NCI-H446 (cell line): ENCODE measurements around the gene ING1.
"Not testable (repeated sequence)": the region's sequence is repeated elsewhere in the genome, so short reads cannot be mapped to it uniquely, and the experiment has no call there.

ENCODE experiments used
- DNase-seq, 2 experiments: peaks; one replicate each; lab custom pipeline; 2025; lab: John Stamatoyannopoulos, UW

The ING1 gene, protein sequence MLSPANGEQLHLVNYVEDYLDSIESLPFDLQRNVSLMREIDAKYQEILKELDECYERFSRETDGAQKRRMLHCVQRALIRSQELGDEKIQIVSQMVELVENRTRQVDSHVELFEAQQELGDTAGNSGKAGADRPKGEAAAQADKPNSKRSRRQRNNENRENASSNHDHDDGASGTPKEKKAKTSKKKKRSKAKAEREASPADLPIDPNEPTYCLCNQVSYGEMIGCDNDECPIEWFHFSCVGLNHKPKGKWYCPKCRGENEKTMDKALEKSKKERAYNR

DNA sequence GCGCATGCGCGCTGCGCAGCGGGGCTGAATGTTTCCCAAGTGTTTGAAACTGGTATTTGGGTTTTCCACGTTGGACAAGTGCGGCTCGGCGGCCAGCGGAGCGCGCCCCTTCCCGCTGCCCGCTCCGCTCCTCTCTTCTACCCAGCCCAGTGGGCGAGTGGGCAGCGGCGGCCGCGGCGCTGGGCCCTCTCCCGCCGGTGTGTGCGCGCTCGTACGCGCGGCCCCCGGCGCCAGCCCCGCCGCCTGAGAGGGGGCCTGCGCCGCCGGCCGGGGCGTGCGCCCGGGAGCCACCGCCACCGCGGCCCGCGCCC is at the start of gene ING1:
ING1 (plus strand) TSS at position 59 of the 311 bp plus-strand sequence. CDS start 450 bp downstream, outside the sequence.
- no peak for DNase-seq

DNA sequence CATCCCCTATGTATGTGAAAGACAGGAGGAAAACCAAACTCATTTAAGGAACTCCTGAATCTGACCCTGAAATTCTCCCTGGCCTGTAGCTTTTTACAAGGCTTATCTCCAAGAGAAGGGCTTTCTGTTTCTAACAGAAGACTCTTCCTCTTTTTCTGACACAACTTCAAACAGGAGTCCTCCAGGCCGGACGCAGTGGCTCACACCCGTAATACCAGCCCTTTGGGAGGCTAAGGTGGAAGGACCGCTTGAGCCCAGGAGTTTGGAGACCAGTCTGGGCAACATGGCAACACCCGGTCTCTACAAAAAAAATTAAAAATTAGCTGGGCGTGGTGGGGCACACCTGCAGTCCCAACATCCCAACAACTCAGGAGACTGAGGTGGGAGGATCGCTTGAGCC is 49.5 kb upstream of the ING1 start:
- no peak for DNase-seq

DNA sequence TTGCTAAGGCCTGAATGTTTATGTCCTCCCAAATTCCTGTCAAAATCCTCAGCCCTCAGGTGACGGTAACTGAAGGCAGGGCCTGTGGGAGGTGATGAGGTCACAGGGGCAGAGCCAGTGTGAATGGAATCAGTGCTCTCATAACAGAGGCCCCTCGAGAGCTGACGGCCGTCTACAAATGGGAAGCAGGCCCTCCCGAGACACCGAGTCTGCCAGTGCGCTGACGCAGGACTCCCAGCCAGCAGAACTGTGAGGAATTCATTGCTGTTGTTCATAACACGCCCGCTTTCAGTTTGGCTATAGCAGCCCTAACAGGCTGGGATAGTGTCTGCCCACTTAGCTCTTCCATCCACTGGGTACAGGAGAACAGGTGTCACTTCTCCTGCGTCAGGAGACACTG is 48.8 kb upstream of the ING1 start:
- DNase-seq: no peak

DNA sequence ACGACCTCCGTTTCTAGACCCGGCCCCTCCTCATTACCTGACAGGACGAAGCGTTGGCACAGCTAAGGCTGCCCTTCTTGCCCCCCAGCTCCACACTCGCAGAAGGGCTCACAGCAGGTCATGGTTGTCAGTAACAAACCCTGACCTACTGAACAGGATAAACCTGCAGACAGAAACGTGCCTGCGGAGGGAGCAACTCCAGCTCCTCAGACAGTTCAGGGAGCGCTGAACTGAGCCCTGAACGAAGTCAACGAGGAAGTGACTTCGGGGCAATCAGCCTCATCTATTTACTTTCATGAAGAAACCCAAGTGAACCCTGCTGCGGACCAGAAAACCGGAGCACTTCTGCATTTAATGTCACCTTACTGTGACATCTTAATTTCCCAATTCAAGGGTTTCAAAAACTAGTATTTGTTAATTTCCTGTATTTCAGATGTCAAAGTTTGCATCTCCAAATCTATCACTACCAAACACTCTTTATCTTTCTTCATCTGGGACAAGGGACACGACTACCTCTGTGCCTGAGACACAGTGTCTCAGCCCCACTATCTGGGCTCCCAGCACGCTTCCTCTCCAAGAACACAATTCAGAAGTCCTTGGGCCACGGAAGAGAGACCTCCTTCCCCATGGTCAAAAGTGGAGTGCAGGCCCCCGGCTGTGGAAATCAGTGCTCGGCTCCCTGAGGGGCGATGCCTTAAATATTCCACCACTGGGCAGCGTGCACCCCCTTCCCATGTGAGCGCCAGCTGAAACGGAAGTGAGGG is 47.8 kb upstream of the ING1 start:
- no peak for DNase-seq

DNA sequence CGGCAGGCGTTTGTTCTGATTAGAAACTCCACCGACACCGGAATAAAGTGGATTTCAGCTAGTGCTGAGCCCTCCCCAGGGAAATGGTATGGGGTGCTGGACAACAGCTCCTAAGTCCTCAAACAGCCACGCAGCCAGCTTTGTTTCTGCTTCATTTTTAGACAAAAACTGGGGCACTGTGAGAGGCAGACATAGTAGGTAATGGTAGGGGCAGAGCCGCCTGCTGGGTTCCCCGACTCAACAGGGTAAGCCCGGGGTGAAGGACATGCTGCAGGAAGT is 47.3 kb upstream of the ING1 start:
- no peak for DNase-seq

DNA sequence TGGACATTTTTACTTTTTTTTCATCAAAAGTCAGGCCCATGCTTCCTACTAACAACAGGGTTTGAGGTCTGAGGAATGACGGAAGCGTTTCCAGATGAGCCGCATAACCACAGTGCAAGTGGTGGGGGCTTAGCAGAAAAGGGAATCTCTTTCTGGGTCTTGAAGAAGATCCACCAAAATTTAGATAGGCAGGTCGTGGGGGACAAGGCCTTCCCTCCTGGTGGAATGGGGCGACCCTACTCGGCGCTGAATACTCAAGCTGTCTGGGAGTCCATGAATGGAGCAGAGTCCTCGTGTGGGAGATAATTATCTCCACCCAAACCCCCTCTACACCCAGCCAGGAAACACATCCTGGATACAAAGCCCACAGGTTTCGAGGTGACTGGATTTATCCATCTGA is 44.5 kb upstream of the ING1 start:
- no peak for DNase-seq

DNA sequence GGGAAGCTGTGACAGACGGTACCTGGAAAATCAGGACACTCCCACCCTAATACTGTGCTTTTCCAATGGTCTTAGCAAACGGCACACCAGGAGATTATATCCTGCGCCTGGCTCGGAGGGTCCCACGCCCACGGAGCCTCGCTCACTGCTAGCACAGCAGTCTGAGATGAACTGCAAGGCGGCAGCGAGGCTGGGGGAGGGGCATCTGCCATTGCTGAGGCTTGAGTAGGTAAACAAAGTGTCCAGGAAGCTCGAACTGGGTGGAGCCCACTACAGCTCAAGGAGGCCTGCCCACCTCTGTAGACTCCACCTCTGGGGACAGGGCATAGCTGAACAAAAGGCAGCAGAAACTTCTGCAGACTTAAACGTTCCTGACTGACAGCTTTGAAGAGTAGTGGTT is 43.7 kb upstream of the ING1 start:
- not testable (repeated sequence) for DNase-seq

DNA sequence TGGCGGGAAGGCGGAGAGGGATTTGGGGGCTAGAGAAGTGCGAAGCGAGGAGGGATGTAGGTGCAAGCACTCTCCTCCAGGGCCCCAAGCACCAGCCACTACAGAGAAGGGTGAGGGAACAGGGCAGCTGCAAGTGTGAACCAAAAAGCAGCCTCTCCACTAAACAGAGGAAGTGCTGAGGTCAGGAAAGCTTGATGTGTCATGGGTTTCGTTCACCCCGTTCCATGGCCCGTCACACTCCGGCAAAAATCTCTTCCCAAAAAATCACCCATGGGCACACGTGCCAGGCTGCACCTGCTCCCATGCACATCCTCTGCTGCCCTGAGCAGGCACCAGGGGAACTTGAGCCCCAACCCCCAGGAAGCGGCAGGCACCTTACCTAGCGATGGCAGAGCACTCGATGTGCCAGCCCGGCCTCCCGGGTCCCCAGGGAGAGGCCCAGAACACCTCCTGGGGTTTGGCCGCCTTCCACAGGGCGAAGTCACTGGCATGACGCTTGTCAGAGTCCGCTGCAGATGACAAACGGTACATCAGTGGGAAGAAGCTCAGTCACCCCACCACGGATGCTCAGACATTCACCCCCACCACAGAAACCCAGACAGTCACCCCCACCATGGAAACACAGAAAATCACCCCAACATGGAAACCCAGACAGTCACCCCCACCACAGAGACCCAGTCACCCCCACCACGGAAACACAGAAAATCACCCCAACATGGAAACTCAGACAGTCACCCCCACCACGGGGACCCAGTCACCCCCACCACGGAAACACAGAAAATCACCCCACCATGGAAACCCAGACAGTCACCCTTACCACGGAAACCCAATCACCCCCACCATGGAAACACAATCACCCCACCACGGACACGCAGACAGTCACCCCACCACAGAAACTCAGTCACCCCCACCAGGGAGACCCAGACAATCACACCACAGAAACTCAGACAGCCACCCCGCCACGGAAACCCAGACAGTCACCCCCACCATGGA is 36.6 kb upstream of the ING1 start:
- DNase-seq: no peak

DNA sequence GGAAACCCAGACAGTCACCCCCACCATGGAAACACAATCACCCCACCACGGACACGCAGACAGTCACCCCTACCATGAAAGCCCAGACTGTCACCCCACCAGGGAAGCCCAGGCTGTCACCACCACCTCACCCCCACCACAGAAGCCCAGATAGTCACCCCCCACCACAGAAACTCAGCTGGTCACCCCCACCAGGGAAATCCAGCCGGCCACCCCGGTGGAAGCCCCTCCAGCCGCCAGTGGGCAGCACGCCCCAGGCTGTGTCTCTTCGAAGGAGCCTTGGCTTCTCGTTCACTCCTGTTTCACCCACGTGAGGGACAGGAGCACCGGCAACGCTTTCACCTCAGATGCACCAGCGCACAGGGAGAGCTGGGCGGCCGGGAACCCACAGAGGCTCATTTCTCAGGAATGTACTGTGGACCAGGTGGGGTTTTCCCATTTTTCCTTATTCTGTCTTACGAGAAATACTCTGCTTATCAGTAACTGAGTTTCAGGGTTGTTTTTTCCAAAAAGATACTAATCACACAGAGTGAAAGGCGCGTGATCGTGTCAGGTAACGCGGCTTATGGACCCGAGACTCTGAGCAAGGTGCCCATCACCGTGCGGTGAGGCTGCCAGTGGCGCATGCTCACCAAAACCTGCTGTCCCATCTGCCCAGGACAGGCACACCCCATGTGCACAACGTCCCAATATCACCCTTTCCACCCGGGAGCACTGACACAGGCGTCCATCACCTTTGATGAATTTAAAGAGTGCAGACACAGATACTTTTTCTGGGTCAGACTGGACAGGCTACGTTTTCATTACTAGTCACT is 35.6 kb upstream of the ING1 start:
- no peak for DNase-seq

DNA sequence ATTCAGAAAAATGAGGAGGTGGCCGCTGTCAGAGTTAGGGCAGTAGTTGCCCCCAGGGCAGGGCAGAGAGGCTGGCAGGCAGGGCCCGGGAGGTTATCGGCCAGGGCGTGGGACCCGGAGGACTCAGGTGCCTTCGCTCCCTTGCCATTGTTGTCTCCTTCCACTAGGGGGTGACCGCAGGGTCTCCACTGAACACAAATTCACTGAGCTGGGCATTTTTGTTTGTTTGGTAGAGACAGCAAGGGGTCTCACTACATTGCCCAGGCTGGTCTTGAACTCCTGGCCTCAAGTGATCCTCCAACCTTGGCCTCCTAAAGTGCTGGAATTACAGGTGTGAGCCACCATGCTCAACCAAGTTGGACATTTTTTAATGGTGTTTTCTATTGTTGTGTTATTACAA is 32.6 kb upstream of the ING1 start:
- DNase-seq: no peak

DNA sequence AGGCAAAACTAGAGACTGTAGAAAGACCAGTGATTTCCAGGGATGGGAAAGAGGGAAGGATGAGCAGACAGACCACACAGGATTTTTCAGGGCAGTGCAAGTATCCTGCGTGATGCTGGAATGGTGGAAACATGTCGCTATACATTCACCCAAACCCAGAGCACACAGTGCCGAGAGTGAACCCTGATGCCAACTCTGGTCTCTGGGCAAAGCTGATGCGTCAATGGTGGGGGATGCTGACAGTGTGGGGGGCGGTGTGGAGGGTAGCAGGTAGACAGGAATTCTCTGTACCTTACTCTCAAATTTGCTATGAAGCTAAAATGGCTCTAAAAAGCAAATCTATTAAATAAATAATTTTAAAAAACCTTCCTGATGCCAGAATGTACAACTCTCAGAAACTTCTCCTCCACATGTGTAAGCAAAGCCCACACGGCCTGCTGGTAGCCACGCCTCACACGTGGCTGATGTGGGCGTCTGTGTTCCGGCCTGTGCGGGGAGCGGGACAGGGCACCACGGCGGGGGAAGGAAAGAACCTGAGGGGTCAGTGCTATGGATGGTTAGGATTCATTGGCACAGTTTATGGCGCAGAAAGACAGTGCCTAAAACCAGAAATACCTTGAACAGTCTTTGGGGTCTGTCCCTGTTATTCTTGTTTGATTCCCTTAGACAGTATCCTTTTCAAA is 31.5 kb upstream of the ING1 start:
- DNase-seq: no peak

DNA sequence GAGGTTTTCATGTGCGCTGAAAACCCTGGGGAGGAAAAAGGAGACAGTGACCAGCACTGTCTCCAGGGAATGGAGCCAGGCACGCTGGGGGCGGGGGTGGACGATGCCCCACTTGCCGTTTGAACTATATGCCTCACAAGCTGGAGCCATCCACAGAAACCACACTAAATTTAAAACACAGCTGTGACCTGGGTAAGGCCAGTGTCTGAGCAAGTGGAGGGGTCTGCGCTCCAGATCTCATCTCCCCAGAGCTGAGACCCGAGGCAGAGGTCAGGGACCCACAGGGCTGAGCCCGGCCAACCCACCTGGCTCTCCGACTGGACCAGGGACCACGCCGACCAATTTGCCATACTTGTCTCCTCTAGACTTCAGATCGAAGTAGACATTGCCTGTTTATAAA is 30.8 kb upstream of the ING1 start:
- no peak for DNase-seq

DNA sequence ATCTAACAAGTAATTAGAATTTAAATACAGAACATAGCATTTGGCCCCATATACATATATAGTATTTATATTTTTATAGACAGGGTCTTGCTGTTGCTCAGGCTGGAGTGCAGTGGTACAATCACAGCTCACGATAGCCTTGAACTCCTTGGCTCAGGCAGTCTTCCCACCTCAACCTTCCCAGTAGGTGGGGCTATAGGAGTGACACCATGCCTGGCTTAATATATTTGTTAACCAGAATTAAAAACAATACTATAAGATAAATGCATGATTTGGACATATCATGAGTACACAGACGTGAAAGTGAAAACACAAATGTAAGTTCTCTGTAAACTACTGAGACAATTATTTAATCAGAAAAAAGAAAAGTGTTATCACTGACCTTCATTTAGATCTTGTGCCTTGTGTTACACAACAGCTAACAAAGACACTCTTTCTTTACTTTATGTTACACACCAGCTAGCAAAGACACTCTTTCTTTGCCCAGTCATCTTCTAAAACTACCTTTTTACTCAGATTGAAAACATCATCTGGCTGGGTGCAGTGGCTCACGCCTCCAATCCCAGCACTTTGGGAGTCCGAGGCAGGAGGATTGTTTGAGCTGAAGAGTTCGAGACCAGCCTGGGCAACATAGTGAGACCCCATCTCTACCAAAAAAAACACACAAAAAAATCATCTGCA is 30.2 kb upstream of the ING1 start:
- no peak for DNase-seq

DNA sequence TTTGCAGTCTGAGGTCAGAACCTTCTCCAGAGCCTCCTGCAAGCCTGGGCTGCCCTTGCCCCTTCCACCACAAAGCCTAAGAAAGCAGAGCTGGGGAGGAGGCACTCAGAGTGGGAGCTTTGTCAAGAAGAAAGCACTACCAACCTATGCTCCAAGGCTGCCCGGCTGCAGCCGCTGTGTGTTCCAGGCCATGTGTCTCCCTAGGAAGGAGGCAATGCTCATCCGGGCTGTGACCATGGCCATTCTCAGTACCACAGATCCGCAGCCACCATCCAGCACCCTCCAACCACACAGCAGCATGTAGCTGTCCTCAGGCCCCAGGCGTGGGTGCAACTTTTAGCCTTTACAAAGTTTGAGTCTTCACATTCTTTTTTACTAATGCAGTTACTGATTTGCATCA is 29.6 kb upstream of the ING1 start:
- no peak for DNase-seq

DNA sequence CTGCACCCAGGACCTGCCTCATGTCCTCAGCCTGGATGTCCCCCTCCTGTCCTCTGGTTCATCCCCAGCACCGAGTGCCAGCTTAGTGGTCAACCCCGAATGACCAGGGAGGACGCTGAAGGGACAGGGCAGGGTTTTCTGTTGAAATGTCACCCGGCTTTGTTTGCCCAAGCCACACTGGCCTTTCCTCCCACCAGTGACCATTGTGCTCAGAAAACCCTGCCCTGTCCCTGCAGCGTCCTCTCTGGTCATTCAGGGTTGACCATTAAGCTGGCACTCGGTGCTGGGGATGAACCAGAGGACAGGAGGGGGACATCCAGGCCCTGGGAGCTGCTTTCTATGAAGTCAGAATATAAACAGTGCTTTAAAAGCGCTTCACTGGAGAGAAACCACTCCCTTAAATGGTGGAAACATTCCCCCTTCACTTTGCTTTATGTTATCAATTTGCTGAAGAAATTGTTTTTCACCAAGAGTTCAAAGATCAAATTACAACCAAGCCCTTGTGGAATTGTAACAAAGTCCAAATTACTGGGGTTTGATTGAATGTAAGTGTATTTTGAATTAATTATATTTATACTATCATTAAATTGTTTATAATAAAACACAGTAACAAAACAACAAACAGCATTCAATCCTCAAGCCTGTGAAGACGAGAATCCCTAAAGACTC is 29.0 kb upstream of the ING1 start:
- no peak for DNase-seq

DNA sequence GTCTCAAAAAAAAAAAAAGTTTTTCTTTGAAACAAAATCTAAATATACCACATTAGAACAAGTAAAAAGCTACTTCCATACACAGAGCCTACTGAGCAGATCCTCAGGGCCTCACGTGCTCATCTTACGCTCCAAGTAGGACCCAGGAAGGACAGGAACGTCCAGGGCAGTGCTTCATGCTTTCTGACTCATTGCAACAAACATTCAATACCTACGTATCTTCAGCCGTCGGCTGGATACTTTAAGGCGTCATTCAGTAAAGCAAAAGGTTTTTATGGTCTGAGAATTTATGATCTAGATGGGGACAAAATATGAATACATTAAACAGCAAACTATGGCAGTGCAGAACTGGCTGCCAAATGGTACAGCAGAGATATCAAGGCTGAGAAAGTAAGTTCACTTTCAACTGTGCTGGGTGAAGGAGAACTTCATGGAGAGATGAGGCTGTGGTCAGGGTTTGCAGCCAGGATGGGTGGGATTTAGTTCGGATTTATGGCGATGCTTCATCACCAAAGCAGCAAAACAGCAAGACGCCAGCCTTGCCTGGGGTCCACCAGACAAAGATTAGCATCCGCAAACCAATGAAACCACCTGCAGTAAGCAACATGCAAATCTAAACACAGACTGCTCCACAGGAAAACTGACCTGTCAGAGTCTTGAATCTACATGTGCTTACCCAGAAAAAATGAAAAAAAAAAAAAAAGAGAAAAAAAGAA is 28.0 kb upstream of the ING1 start:
- no peak for DNase-seq

DNA sequence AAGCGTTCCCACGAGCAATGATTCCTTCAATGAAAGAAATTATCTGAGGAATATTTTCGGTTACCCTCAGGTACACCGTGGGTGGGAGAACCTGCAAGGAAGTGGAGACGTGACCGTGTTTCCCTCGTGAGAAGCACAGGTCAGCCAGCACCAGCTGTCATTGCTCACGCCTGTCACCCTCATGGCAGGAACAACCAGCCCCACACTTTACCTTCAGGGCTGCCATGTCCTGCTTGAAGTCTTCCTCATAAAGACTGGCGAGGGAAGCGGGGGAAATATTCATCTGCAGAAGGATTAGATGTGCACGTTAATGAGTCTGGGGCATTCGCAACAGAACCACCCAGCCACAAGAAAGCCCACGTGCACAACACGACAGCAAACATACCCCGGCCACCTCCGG is 25.8 kb upstream of the ING1 start:
- DNase-seq: no peak

DNA sequence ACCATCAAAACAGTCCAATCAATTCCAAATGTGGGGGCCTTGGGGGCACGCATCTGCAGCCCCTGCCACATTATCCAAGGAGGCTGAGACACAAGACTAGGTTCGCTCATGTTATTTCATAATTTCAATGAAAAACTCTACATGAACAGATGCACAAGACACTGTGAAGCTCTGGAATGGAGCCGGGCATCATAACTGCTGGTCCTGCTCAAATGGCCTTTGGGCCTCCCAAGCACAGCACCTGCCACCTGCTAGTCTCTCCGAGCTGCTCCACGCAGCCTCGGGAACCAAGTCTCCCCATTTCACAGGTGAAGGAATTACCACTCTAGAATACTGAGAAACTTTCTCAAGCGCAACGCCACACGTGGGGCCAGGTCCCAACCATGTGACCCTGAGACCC is 24.5 kb upstream of the ING1 start:
- no peak for DNase-seq

DNA sequence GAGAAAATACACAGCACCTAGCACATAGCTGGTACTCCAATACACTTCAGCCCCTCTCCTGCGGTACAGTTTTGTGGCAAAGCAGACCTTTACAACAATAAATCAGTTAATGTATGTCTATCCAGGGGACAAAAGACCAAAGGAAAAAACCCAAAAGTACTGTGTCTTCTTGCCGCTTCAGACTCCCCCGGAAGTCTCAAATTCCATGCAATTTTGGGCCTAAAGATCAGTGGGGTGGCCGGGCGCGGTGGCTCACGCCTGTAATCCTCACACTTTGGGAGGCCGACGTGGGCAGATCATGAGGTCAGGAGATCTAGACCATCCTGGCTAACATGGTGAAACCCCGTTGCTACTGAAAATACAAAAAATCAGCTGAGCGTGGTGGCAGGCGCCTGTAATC is 23.8 kb upstream of the ING1 start:
- DNase-seq: no peak

DNA sequence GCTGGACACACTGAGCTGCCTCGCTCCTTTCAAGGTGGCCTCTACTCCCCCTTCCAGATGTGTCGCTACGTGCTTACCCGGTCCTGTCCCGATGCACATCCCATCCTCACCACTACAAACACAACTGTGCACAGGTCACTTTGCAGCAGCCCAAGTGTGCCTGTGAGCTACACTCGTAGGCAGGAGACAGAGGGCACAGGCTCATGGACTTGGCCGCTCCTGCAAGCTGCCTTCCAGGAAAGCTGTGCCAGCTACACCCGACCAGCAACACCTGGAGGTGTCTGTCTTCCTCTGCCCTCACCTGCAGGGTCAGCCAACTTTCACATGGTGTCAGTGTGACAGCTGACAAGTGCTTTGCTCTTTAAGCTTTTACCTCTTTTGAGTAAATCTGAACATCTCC is 23.0 kb upstream of the ING1 start:
- DNase-seq: no peak
